H1 (cell line): ENCODE measurements around the gene ARID4B. TPM values are rescaled to one million over a fixed set of nuclear protein-coding genes. Genes with fewer than 3 reads are reported as not detected.

Experiments
- RBBP5 ChIP-seq: IDR thresholded peaks from 2 replicates; pipeline ENCODE4 v1.7.1; 2012; ENCODE audit warnings: low read depth, mild to moderate bottlenecking, inconsistent platforms, low read length, moderate library complexity, borderline replicate concordance
- polyA plus RNA-seq, 7 experiments: library from polyadenylated mRNA; depleted of rRNA in 3 of 7; stranded (reverse) in 5 of 7; unstranded in 2 of 7; fragments of >200 nt in 5 of 7; fragments of 200-250 nt in 2 of 7; gene quantifications; 1 replicate in 5 of 7; 2 replicates in 1 of 7; 4 replicates in 1 of 7; pipeline versions ENCODE4 v1.2.1 to v1.2.3, GENCODE V29; 2011 to 2013; ENCODE audit warnings: missing spikeins in 2 of 7, mixed read lengths in 2 of 7
- total RNA-seq: library from RNA; stranded (reverse); fragmentation: NEBNext Ultra II Directional; extraction: Animal tissue kit (Norgen Biotek cat#: 25700); gene quantifications from 2 replicates; pipeline ENCODE4 v1.2.1, GENCODE V29; 2021
- TF ChIP-seq, protein P1 (sequence below): fragments of 300-600 bp; sonication (generic); IDR thresholded peaks from 2 replicates; pipeline ENCODE4 v1.7.1; 2012; ENCODE audit warnings: low read length, moderate library complexity, mild to moderate bottlenecking, inconsistent platforms; ENCODE audit not compliant: insufficient replicate concordance

ARID4B gene
- total and polyA plus RNA-seq, 2 of the 8 experiments (the other 6 are each of a cell fraction or from before 2014, with no cell fraction given) = 5.1 to 28.8 TPM

GRCh38 chr1:235206533-235207208, 121.3 kb downstream of the ARID4B start (continued):
- TF ChIP-seq, protein P1, sequence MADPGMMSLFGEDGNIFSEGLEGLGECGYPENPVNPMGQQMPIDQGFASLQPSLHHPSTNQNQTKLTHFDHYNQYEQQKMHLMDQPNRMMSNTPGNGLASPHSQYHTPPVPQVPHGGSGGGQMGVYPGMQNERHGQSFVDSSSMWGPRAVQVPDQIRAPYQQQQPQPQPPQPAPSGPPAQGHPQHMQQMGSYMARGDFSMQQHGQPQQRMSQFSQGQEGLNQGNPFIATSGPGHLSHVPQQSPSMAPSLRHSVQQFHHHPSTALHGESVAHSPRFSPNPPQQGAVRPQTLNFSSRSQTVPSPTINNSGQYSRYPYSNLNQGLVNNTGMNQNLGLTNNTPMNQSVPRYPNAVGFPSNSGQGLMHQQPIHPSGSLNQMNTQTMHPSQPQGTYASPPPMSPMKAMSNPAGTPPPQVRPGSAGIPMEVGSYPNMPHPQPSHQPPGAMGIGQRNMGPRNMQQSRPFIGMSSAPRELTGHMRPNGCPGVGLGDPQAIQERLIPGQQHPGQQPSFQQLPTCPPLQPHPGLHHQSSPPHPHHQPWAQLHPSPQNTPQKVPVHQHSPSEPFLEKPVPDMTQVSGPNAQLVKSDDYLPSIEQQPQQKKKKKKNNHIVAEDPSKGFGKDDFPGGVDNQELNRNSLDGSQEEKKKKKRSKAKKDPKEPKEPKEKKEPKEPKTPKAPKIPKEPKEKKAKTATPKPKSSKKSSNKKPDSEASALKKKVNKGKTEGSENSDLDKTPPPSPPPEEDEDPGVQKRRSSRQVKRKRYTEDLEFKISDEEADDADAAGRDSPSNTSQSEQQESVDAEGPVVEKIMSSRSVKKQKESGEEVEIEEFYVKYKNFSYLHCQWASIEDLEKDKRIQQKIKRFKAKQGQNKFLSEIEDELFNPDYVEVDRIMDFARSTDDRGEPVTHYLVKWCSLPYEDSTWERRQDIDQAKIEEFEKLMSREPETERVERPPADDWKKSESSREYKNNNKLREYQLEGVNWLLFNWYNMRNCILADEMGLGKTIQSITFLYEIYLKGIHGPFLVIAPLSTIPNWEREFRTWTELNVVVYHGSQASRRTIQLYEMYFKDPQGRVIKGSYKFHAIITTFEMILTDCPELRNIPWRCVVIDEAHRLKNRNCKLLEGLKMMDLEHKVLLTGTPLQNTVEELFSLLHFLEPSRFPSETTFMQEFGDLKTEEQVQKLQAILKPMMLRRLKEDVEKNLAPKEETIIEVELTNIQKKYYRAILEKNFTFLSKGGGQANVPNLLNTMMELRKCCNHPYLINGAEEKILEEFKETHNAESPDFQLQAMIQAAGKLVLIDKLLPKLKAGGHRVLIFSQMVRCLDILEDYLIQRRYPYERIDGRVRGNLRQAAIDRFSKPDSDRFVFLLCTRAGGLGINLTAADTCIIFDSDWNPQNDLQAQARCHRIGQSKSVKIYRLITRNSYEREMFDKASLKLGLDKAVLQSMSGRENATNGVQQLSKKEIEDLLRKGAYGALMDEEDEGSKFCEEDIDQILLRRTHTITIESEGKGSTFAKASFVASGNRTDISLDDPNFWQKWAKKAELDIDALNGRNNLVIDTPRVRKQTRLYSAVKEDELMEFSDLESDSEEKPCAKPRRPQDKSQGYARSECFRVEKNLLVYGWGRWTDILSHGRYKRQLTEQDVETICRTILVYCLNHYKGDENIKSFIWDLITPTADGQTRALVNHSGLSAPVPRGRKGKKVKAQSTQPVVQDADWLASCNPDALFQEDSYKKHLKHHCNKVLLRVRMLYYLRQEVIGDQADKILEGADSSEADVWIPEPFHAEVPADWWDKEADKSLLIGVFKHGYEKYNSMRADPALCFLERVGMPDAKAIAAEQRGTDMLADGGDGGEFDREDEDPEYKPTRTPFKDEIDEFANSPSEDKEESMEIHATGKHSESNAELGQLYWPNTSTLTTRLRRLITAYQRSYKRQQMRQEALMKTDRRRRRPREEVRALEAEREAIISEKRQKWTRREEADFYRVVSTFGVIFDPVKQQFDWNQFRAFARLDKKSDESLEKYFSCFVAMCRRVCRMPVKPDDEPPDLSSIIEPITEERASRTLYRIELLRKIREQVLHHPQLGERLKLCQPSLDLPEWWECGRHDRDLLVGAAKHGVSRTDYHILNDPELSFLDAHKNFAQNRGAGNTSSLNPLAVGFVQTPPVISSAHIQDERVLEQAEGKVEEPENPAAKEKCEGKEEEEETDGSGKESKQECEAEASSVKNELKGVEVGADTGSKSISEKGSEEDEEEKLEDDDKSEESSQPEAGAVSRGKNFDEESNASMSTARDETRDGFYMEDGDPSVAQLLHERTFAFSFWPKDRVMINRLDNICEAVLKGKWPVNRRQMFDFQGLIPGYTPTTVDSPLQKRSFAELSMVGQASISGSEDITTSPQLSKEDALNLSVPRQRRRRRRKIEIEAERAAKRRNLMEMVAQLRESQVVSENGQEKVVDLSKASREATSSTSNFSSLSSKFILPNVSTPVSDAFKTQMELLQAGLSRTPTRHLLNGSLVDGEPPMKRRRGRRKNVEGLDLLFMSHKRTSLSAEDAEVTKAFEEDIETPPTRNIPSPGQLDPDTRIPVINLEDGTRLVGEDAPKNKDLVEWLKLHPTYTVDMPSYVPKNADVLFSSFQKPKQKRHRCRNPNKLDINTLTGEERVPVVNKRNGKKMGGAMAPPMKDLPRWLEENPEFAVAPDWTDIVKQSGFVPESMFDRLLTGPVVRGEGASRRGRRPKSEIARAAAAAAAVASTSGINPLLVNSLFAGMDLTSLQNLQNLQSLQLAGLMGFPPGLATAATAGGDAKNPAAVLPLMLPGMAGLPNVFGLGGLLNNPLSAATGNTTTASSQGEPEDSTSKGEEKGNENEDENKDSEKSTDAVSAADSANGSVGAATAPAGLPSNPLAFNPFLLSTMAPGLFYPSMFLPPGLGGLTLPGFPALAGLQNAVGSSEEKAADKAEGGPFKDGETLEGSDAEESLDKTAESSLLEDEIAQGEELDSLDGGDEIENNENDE = no peak
- no peak for TF ChIP-seq RBBP5
